BJ (cell line): ENCODE results near the gene BTF3L4. TPM values are rescaled to one million over a fixed set of nuclear protein-coding genes. Genes with fewer than 3 reads are reported as not detected.
"Not testable (repeated sequence)": the region's sequence is repeated elsewhere in the genome, so short reads cannot be mapped to it uniquely, and the experiment has no call there.

Experiments
- CTCF ChIA-PET: fragments of 350-600 bp; formaldehyde crosslinking; extraction: SDS; loops from one replicate; lab custom pipeline; 2021; ENCODE audit warnings: antibody characterized with exemption, inconsistent platforms; lab: Yijun Ruan, JAX
- POLR2A ChIA-PET: fragments of 300-600 bp; sonication (Branson Sonifier 250); formaldehyde crosslinking; extraction: SDS; loops from one replicate; lab custom pipeline; 2021; ENCODE audit warnings: antibody characterized with exemption; lab: Charles Lee
- DNase-seq: peaks from one replicate; pipeline ENCODE4 v3.0.0-alpha.2; 2011; ENCODE audit warnings: low read depth
- H3K27me3 ChIP-seq: 2 replicates; pipeline ENCODE4 v1.6.0; 2011; ENCODE audit warnings: low read length; ENCODE audit not compliant: control insufficient read depth, insufficient read depth
- H3K36me3 ChIP-seq: 2 replicates; pipeline ENCODE4 v1.5.1; 2011; ENCODE audit warnings: low read length; ENCODE audit not compliant: control insufficient read depth, insufficient read depth
- H3K4me3 ChIP-seq: 2 replicates; pipeline ENCODE4 v1.5.1; 2011; ENCODE audit warnings: low read depth, mild to moderate bottlenecking, control low read depth, low read length
- polyA plus RNA-seq: library from polyadenylated mRNA; depleted of rRNA; stranded (reverse); fragments of >200 nt; gene quantifications from 2 replicates; pipeline ENCODE4 v1.2.3, GENCODE V29; 2011
- TF ChIP-seq, protein P1 (sequence below): IDR thresholded peaks from 2 replicates; pipeline ENCODE4 v1.5.1; 2011; ENCODE audit warnings: low read depth, mild to moderate bottlenecking, control low read depth, inconsistent platforms, low read length, moderate library complexity; ENCODE audit not compliant: insufficient read depth

Gene BTF3L4
- polyA plus RNA-seq, 1 experiment = 31.2 TPM

- CTCF ChIA-PET = no interaction called here
Measured at GRCh38 chr1:52026278-52026677, 29.8 kb upstream of the BTF3L4 start.

DNA sequence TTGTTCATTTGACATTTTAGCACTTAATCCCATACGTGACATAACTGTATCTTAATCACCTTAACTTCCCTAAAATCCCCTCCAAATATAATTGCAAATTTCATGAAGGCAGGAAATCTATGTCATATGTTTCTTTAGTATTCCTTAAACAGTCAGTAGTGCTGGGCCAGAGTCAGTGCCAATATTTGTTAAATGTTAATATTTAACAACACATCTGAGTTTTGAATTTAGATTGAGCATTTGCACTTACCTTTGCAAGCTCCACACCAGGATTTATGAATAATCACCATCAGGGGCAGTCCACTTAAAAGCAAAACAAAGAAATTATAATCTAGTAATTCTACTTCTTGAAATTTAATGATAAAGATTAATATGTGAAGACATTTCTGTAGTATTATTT, 27.8 kb upstream of the BTF3L4 start:
- no peak overlapping the region for H3K4me3 ChIP-seq
- H3K27me3 ChIP-seq = no peaks in the 10 kb centered on the region
- ChIA-PET CTCF (interaction anchor here (2.1 kb wide), 1 partner anchor 24 kb away, joined by 6 read pairs; no protein-coding TSS in a partner anchor), POLR2A (no interaction called here)
- TF ChIP-seq, protein P1, sequence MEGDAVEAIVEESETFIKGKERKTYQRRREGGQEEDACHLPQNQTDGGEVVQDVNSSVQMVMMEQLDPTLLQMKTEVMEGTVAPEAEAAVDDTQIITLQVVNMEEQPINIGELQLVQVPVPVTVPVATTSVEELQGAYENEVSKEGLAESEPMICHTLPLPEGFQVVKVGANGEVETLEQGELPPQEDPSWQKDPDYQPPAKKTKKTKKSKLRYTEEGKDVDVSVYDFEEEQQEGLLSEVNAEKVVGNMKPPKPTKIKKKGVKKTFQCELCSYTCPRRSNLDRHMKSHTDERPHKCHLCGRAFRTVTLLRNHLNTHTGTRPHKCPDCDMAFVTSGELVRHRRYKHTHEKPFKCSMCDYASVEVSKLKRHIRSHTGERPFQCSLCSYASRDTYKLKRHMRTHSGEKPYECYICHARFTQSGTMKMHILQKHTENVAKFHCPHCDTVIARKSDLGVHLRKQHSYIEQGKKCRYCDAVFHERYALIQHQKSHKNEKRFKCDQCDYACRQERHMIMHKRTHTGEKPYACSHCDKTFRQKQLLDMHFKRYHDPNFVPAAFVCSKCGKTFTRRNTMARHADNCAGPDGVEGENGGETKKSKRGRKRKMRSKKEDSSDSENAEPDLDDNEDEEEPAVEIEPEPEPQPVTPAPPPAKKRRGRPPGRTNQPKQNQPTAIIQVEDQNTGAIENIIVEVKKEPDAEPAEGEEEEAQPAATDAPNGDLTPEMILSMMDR = no peak
- DNase-seq = no peak
- peaks cover 7% of the 10 kb centered on the region; the same call in 1 of the 2 replicates for H3K36me3 ChIP-seq

More at GRCh38 chr1:52026278-52026677, 29.8 kb upstream of the BTF3L4 start:
- no peaks in the 10 kb centered on the region for H3K27me3 ChIP-seq
- no peak overlapping the region for H3K4me3 ChIP-seq
- POLR2A ChIA-PET = no interaction called here
- TF ChIP-seq, protein P1 = no peak
- peaks cover 12% of the 10 kb centered on the region for H3K36me3 ChIP-seq
- DNase-seq = no peak

DNA sequence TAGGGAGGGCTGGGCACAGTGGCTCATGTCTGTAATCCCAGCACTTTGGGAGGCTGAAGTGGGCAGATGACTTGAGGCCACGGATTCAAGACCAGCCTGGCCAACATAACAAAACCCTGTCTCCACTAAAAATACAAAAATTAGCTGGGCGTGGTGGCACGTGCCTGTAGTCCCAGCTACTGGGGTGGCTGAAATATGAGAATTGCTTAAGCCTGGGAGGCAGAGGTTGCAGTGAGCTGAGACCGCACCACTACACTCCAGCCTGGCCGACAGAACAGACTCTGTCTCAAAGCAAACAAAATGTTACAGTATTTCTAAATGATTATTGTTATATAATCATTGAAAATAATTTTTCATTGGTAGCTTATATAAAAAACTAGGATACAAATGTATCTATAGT, 27.3 kb upstream of the BTF3L4 start:
- CTCF ChIA-PET = interaction anchor here (2.1 kb wide), 1 partner anchor 24 kb away, joined by 6 read pairs; no protein-coding TSS in a partner anchor
- H3K4me3 ChIP-seq, POLR2A ChIA-PET, H3K27me3 ChIP-seq, H3K36me3 ChIP-seq, DNase-seq: not testable (repeated sequence)

DNA sequence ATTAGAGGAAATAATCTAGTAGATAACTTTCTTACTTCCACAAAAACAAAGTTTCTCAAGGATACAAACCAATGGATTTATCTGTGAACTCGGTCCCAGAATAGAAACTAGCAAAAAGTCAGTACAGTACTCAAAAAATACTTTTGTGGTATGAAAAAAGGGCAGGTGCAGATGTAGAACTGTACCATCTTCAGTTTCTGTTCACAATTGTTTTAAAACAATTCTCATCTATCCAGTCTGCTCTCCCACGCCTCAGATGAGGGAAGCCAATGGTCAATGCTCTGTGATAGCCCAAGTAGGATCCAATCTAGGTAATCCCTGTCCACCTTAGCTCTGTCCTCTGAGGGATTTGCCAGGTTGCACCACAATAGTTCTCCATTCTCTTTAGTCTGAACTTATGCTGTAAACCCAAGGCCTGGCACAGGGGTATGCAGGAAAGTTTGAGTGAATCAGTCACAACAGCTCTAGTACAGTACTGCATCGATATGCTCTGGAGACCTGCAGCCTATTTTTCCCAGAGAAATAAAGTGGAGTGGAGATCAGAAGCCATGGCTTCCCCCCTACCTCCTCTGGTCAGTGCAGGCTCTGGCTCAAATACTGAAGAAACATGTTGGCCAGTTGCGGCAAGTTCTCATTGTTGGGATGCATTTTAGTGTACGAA, 23.8 kb upstream of the BTF3L4 start:
- POLR2A ChIA-PET = no interaction called here

GRCh38 chr1:52032785-52033131, 23.3 kb upstream of the BTF3L4 start:
- no peaks in the 10 kb centered on the region for H3K27me3 ChIP-seq
- CTCF ChIA-PET = interaction anchor here (1.4 kb wide), 1 partner anchor 332 kb away, joined by 3 read pairs; no protein-coding TSS in a partner anchor
- POLR2A ChIA-PET = no interaction called here
- H3K4me3 ChIP-seq = peak overlapping the region; percentile 96
- no peak for DNase-seq
- H3K36me3 ChIP-seq = 0 out of 2 replicates have a peak, but pooled peaks cover 1% of the 10 kb centered on the region
- TF ChIP-seq, protein P1 = no peak

More for the DNA sequence above, 23.8 kb upstream of the BTF3L4 start:
- 0 out of 2 replicates have a peak, but pooled peaks cover 1% of the 10 kb centered on the region for H3K36me3 ChIP-seq
- peak overlapping the region; percentile 96 for H3K4me3 ChIP-seq
- TF ChIP-seq, protein P1 = no peak
- CTCF ChIA-PET = no interaction called here
- H3K27me3 ChIP-seq = no peaks in the 10 kb centered on the region
- DNase-seq = no peak
